ENCODE data around the gene LRRTM4. TPM values are rescaled to one million over a fixed set of nuclear protein-coding genes. Genes with fewer than 3 reads are reported as not detected.

Gene LRRTM4
- polyA plus RNA-seq, 1 donor from 2014 or later = 37.1 TPM

DNA sequence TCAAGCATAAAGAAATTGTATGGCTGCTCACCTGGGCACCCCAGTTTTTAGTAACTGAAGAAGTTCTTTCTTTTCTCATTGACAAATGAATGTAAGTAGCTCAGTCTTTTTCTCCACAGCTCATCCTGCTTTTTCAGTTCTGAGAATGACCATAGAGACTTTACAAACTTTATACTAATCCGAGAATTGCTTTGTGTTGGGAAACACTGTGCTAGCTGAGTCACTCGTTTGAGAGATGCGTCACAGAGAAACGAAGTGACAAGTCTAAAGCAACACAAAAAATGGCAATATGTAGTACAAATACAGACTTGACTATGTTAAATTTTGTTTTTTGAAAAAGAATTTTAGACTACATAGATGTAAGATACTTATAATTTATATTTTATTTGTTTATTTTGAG, 9.0 kb downstream of the LRRTM4 start:
- H3K9ac ChIP-seq (ENCODE audit: low read length) = no peak overlapping the region

DNA sequence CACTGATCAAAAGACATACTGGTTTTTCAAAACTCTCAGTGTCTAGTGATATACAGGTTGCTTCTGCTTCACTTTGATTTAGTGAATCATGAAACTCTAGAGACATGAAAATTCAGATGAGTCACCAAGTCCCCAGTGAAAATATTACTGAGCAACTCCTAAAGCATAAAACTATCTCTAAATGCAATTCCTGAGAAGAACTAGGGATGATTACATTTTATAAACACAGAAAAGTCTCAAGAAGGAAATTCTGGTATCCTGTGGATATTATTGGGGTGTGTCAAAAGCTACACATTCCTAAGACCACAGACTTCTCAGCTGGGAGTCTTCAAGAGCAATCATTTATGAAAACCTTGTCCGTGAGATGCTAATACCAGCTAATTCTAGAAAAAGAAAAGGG, 9.7 kb downstream of the LRRTM4 start:
- H3K9me2 ChIP-seq (ENCODE audit: insufficient read depth, low read length) = no peaks in the 10 kb centered on the region
- peak overlapping the region; percentile 48 for H3K4me3 ChIP-seq (ENCODE audit: low read length)
- no peak overlapping the region for H3K9ac ChIP-seq (ENCODE audit: low read length)

More for the DNA sequence above, 9.0 kb downstream of the LRRTM4 start:
- H2AFZ ChIP-seq (ENCODE audit: low read depth, low read length) = no peak overlapping the region
- no peak overlapping the region for H3K4me2 ChIP-seq (ENCODE audit: low read length)
- no peaks in the 10 kb centered on the region for H3K9me2 ChIP-seq (ENCODE audit: insufficient read depth, low read length)
- no peaks in the 10 kb centered on the region for H3K36me3 ChIP-seq (ENCODE audit: insufficient read depth, low read length)
- H3K27me3 ChIP-seq (ENCODE audit: insufficient read depth, low read depth, low read length) = no peaks in the 10 kb centered on the region
- H3K79me2 ChIP-seq (replicated peaks; ENCODE audit: insufficient read depth, low read length) = peaks cover 84% of the 10 kb centered on the region
- H3K9me3 ChIP-seq (ENCODE audit: low read length) = no peaks in the 10 kb centered on the region
- TF ChIP-seq TAF1 (IDR thresholded peaks at IDR 0.05; ENCODE audit: low read depth) (no peak), RAD21 (conservative IDR thresholded peaks at IDR 0.05) (no peak), EP300 (conservative IDR thresholded peaks at IDR 0.05; ENCODE audit: poor library complexity, severe bottlenecking) (no peak), EZH2 (IDR thresholded peaks at IDR 0.05; ENCODE audit: borderline replicate concordance, insufficient read depth, low read length, poor library complexity, severe bottlenecking) (no peak), MXI1 (conservative IDR thresholded peaks at IDR 0.05; ENCODE audit: poor library complexity, severe bottlenecking) (no peak), POLR2AphosphoS5 (IDR thresholded peaks at IDR 0.05) (no peak), SMC3 (conservative IDR thresholded peaks at IDR 0.05; ENCODE audit: poor library complexity) (no peak)
- TF ChIP-seq, protein P1, sequence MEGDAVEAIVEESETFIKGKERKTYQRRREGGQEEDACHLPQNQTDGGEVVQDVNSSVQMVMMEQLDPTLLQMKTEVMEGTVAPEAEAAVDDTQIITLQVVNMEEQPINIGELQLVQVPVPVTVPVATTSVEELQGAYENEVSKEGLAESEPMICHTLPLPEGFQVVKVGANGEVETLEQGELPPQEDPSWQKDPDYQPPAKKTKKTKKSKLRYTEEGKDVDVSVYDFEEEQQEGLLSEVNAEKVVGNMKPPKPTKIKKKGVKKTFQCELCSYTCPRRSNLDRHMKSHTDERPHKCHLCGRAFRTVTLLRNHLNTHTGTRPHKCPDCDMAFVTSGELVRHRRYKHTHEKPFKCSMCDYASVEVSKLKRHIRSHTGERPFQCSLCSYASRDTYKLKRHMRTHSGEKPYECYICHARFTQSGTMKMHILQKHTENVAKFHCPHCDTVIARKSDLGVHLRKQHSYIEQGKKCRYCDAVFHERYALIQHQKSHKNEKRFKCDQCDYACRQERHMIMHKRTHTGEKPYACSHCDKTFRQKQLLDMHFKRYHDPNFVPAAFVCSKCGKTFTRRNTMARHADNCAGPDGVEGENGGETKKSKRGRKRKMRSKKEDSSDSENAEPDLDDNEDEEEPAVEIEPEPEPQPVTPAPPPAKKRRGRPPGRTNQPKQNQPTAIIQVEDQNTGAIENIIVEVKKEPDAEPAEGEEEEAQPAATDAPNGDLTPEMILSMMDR (IDR thresholded peaks at IDR 0.05; ENCODE audit: poor library complexity, severe bottlenecking) = no peak
- TF ChIP-seq, protein P2, sequence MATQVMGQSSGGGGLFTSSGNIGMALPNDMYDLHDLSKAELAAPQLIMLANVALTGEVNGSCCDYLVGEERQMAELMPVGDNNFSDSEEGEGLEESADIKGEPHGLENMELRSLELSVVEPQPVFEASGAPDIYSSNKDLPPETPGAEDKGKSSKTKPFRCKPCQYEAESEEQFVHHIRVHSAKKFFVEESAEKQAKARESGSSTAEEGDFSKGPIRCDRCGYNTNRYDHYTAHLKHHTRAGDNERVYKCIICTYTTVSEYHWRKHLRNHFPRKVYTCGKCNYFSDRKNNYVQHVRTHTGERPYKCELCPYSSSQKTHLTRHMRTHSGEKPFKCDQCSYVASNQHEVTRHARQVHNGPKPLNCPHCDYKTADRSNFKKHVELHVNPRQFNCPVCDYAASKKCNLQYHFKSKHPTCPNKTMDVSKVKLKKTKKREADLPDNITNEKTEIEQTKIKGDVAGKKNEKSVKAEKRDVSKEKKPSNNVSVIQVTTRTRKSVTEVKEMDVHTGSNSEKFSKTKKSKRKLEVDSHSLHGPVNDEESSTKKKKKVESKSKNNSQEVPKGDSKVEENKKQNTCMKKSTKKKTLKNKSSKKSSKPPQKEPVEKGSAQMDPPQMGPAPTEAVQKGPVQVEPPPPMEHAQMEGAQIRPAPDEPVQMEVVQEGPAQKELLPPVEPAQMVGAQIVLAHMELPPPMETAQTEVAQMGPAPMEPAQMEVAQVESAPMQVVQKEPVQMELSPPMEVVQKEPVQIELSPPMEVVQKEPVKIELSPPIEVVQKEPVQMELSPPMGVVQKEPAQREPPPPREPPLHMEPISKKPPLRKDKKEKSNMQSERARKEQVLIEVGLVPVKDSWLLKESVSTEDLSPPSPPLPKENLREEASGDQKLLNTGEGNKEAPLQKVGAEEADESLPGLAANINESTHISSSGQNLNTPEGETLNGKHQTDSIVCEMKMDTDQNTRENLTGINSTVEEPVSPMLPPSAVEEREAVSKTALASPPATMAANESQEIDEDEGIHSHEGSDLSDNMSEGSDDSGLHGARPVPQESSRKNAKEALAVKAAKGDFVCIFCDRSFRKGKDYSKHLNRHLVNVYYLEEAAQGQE (IDR thresholded peaks at IDR 0.05; ENCODE audit: borderline replicate concordance) = no peak
- no peaks in the 10 kb centered on the region for H4K20me1 ChIP-seq (ENCODE audit: insufficient read depth)
- H3F3A ChIP-seq (ENCODE audit: insufficient read depth, low read length, poor library complexity, severe bottlenecking) = peaks cover 9% of the 10 kb centered on the region
- H3K4me3 ChIP-seq (ENCODE audit: low read length) = peak overlapping the region; percentile 48
- H3K27ac ChIP-seq (ENCODE audit: low read length) = no peak overlapping the region

More for the DNA sequence above, 9.7 kb downstream of the LRRTM4 start:
- Histone ChIP-seq H3F3A (ENCODE audit: insufficient read depth, low read length, poor library complexity, severe bottlenecking) (peaks cover 12% of the 10 kb centered on the region), H3K4me2 (ENCODE audit: low read length) (peak overlapping the region; percentile 37), H3K27me3 (ENCODE audit: insufficient read depth, low read depth, low read length) (no peaks in the 10 kb centered on the region), H3K27ac (ENCODE audit: low read length) (no peak overlapping the region), H4K20me1 (ENCODE audit: insufficient read depth) (no peaks in the 10 kb centered on the region), H3K9me3 (ENCODE audit: low read length) (no peaks in the 10 kb centered on the region), H3K36me3 (ENCODE audit: insufficient read depth, low read length) (no peaks in the 10 kb centered on the region), H2AFZ (ENCODE audit: low read depth, low read length) (no peak overlapping the region), H3K79me2 (replicated peaks; ENCODE audit: insufficient read depth, low read length) (peaks cover 78% of the 10 kb centered on the region)
- TF ChIP-seq EZH2 (IDR thresholded peaks at IDR 0.05; ENCODE audit: borderline replicate concordance, insufficient read depth, low read length, poor library complexity, severe bottlenecking) = no peak
- TF ChIP-seq, protein P2 (IDR thresholded peaks at IDR 0.05; ENCODE audit: borderline replicate concordance) = no peak
- no peak for TF ChIP-seq RAD21 (conservative IDR thresholded peaks at IDR 0.05)
